GM12872 (cell line): ENCODE measurements around the gene ZNF711.

Source experiments
- TF ChIP-seq, protein P1 (sequence below): IDR thresholded peaks from 3 replicates; pipeline ENCODE4 v1.5.1; 2011; ENCODE audit warnings: low read depth, mild to moderate bottlenecking, low read length, moderate library complexity; ENCODE audit not compliant: insufficient read depth

The ZNF711 gene

DNA sequence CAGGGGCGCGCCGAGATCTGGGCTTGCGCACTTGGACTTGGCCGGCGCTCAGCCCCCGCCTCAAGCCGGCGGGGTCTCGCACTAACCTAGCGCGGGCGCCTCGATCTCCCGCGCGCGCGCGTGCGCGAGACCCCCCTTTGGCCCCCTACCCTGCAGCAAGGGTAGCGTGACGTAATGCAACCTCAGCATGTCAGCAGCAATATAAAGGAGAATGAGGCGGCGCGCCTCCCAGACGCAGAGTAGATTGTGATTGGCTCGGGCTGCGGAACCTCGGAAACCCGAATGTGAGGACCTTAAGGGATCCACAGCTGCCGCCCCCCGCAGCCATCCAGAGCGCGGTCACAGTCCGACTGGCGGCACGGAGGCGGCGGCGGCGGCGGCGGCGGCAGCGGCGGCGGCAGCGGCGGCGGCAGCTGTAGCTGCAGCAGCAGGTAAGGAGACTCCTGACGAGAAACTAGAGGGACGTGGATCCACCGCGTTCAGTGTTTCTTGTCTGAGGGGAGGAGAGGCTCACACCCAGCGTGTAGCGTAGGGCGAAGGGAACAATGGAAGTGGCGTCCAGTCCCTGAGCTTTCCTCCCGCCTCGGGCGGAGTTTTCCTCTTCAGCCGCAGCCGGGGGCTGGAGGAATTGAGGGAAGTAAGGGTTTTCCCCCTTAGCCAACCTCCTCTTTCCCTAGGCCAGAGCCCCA, at the start of gene ZNF711, which contains the start of gene SATL1:
ZNF711 (plus strand) TSS at position 231 of the 689 bp plus-strand sequence. CDS start 3,582 bp downstream, outside the sequence.
SATL1 (minus strand) TSS at position 19 of the 689 bp plus-strand sequence. CDS start 134,811 bp downstream, outside the sequence.
- TF ChIP-seq, protein P1, sequence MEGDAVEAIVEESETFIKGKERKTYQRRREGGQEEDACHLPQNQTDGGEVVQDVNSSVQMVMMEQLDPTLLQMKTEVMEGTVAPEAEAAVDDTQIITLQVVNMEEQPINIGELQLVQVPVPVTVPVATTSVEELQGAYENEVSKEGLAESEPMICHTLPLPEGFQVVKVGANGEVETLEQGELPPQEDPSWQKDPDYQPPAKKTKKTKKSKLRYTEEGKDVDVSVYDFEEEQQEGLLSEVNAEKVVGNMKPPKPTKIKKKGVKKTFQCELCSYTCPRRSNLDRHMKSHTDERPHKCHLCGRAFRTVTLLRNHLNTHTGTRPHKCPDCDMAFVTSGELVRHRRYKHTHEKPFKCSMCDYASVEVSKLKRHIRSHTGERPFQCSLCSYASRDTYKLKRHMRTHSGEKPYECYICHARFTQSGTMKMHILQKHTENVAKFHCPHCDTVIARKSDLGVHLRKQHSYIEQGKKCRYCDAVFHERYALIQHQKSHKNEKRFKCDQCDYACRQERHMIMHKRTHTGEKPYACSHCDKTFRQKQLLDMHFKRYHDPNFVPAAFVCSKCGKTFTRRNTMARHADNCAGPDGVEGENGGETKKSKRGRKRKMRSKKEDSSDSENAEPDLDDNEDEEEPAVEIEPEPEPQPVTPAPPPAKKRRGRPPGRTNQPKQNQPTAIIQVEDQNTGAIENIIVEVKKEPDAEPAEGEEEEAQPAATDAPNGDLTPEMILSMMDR = no peak

DNA sequence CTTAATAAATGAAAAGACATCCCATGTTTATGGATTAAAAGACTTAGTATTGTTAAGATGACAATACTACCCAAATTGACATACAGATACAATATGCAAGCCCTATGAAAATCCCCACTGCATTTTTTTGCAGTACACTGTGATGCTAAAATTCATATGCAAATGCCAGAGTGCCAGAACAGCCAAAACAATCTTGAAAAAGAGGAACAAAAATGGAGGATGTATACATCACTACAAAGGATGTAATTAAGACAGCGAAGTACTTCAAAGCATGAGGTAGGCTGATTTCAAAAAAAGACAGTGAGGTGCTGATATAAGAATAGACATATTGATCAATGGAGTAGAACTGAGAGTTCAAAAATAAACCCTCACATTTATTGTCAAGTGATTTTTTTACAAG, 47.5 kb upstream of the ZNF711 start:
- TF ChIP-seq, protein P1 = no peak

DNA sequence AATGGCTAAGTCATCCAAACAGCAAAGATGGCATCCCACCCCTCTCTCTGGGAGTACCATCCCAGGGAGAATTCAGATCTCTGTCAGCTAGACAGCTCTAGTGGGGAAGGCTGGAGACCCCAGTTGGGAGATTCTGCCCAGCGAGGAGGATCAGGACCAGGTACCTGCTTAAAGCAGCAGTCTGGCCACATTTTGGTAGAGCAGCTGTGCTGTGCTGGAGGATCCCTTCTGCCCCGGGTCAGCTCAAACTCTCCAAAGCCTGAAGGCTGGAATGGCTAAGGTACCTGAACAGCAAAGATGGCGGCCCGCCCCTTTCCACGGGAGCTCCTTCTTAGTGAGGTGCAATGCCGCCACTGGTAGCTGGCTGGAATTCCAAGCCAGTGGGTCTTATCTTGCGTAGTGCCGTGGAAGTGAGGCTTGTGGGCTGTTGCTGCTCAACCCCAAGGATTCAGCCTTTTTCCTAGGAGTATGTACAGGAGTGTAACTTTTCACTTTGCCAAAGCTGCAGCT, 40.3 kb upstream of the ZNF711 start:
- TF ChIP-seq, protein P1 = no peak

DNA sequence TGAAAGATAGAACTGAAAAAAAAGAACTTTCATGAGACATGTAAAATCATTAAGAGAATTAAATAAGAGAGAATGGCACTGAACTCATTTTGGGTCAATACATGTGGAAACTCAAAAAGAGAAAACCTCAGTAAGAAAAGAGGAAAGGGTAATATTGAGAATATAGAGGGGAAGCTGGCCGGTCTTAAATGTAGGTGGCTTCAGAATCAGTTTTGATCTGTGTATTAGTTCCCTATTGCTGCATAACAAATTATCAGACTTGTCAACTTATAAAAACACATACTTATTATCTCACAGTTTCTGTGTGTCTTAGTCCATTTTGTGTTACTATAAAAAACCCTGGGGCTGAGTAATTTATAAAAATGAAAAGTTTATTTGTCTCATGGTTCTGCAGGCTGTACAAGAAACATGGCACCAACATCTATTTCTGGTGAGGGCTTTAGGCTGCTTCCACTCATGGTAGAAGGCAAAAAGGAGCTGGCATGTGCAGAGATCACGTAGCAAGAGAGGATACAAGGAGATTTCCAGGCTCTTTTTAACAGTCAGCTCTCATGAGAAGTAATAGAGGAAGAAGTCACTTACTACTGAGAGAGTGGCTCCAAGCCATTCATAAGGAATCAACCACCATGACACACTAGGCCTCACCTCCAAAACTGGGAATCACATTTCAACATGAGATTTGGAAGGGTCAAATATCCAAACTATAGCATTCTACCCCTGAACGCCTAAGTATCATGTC, 29.8 kb upstream of the ZNF711 start:
- TF ChIP-seq, protein P1 = no peak

DNA sequence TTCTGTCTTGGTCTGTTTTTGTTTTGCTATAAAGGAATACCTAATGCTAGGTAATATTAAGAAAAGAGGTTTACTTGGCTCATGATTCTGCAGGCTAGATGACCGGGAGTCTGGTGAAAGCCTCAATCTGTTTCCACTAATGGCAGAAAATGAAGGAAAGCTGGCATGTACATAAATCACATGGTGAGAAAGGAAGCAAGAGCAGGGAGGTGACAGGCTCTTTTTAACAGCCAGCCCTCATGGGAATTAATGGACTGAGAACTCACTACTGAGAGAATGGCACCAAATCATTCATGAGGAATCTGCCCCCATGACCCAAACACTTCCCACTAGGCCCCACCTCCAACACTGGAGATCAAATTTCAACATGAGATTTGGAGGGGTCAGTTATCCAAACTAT, 27.8 kb upstream of the ZNF711 start:
- TF ChIP-seq, protein P1 = no peak

DNA sequence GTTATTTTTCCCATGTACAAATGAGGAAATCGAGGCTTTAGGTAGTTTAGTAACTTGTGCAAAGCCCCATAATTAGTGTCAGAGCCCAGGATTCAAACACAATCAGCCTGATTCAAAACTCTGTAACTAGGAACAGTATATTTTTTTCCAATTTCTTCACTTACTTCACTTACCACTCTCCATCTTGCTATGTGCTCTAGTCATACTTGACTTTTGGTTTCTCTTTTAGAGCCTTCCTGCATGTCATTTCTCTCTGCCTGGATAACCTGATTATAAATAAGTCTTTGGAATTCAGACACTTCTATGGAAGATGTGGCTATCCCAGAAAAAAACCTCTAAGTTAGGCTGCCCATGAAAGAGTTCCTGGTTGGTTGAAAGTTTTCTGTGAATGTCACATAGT, 22.4 kb upstream of the ZNF711 start:
- TF ChIP-seq, protein P1 = no peak

DNA sequence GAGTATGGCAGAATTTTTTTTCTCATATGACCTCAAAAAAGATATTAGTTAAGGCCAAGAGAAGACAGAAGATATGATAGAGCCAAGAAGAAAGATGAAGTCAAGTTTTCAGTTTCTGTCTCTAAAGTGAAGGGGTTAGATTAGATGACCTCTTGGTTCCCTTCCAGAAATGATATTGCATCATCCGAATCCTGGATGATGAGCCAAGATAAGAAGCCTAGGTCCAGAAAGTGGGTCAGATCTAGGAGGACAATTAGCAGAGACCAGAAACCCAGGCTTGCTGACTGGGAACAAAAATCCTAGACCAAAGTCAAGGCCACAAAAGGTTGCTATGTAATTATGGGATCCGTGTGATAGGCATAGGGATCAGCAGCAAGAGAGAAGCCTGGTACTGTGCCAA, 20.4 kb upstream of the ZNF711 start:
- TF ChIP-seq, protein P1 = no peak
